Vagina (tissue), 2 donors: ENCODE measurements around the gene RHBDD1.

Experiments
- POLR2A ChIP-seq, 2 donors: fragments of 450-650 bp; IDR thresholded peaks; one replicate each; pipeline ENCODE4 v1.6.1; 2017; ENCODE audit warnings: antibody characterized with exemption in 2 of 2, mild to moderate bottlenecking in 2 of 2, moderate library complexity in 2 of 2
- TF ChIP-seq, protein P1 (sequence below), 3 experiments: fragments of 450-650 bp in 2 of 3; fragments of 200-600 bp in 1 of 3; sonication (generic) in 1 of 3; IDR thresholded peaks; one replicate each; pipeline ENCODE4 v1.5.1; 2017 to 2019; ENCODE audit warnings: antibody characterized with exemption in 3 of 3, mild to moderate bottlenecking in 2 of 3, moderate library complexity in 2 of 3

DNA sequence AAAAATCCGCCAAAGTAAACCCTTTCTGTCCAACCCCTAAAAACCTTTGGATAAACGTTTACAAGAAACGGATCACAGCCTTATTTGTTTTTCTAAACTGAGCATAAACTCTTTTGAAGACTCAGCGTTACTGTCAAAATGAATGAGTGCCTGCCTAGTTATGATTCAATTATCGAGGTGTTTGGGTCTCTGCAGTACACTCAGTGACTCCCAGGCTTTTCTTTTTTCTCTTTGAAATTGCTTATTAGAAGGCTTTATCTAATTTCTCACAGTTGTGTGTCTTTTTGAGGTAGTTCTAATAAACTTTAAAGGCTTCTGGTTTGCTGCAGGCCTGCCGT is 663 bp downstream of the RHBDD1 start:
- TF ChIP-seq, protein P1, sequence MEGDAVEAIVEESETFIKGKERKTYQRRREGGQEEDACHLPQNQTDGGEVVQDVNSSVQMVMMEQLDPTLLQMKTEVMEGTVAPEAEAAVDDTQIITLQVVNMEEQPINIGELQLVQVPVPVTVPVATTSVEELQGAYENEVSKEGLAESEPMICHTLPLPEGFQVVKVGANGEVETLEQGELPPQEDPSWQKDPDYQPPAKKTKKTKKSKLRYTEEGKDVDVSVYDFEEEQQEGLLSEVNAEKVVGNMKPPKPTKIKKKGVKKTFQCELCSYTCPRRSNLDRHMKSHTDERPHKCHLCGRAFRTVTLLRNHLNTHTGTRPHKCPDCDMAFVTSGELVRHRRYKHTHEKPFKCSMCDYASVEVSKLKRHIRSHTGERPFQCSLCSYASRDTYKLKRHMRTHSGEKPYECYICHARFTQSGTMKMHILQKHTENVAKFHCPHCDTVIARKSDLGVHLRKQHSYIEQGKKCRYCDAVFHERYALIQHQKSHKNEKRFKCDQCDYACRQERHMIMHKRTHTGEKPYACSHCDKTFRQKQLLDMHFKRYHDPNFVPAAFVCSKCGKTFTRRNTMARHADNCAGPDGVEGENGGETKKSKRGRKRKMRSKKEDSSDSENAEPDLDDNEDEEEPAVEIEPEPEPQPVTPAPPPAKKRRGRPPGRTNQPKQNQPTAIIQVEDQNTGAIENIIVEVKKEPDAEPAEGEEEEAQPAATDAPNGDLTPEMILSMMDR (IDR thresholded peaks at IDR 0.05), result no peak
- no peak for TF ChIP-seq POLR2A (IDR thresholded peaks at IDR 0.05)
